ENCODE measurements around the gene PLD1.

Gene PLD1

DNA sequence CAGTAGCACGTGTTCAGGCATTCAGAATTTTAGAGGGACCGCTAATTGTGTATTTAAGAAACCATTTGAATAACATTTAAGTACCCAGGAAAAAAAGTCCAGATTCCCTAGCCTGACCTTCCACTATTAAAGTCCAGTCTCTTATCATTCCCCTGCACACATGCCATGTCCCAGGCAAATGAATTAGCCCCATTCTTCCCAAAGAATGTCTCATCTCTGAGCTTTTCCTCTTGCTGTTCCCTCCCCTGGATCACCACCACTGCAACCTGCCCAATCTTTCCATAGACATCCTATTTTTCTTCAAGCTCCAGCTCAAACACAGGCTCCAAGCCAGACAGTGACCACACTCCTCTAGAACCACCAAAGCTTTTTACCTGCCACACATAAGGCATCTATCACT lies 25.9 kb downstream of the PLD1 start:
- no peaks in the 10 kb centered on the region for H3K9me3 ChIP-seq (ENCODE audit: insufficient read depth, low read depth, low read length)
- H4K20me1 ChIP-seq (ENCODE audit: insufficient read depth, low read length, poor library complexity, severe bottlenecking), result no peaks in the 10 kb centered on the region
- no peaks in the 10 kb centered on the region for H3F3A ChIP-seq (ENCODE audit: low read depth)
- no peaks in the 10 kb centered on the region for H3K27me3 ChIP-seq (ENCODE audit: insufficient read depth, low read length, poor library complexity, severe bottlenecking)
- TF ChIP-seq, protein P1, sequence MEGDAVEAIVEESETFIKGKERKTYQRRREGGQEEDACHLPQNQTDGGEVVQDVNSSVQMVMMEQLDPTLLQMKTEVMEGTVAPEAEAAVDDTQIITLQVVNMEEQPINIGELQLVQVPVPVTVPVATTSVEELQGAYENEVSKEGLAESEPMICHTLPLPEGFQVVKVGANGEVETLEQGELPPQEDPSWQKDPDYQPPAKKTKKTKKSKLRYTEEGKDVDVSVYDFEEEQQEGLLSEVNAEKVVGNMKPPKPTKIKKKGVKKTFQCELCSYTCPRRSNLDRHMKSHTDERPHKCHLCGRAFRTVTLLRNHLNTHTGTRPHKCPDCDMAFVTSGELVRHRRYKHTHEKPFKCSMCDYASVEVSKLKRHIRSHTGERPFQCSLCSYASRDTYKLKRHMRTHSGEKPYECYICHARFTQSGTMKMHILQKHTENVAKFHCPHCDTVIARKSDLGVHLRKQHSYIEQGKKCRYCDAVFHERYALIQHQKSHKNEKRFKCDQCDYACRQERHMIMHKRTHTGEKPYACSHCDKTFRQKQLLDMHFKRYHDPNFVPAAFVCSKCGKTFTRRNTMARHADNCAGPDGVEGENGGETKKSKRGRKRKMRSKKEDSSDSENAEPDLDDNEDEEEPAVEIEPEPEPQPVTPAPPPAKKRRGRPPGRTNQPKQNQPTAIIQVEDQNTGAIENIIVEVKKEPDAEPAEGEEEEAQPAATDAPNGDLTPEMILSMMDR (conservative IDR thresholded peaks at IDR 0.05; ENCODE audit: low read length), result no peak
- no peak for TF ChIP-seq EZH2phosphoT487 (IDR thresholded peaks at IDR 0.05; ENCODE audit: borderline replicate concordance)
- no peak overlapping the region for H3K9ac ChIP-seq (ENCODE audit: low read depth, low read length, poor library complexity, severe bottlenecking)
- H3K9me2 ChIP-seq (replicated peaks; ENCODE audit: low read depth, low read length), result no peaks in the 10 kb centered on the region
- no peak overlapping the region for H3K4me2 ChIP-seq (ENCODE audit: low read depth, low read length, poor library complexity, severe bottlenecking)
- H3K36me3 ChIP-seq (ENCODE audit: insufficient read depth, low read length), result no peaks in the 10 kb centered on the region
- peaks cover 11% of the 10 kb centered on the region for H3K4me1 ChIP-seq (ENCODE audit: insufficient read depth, low read length, poor library complexity, severe bottlenecking)
- H2AFZ ChIP-seq (ENCODE audit: low read length), result no peak overlapping the region
- no peaks in the 10 kb centered on the region for H3K79me2 ChIP-seq (ENCODE audit: insufficient read depth, low read length)
- H3K4me3 ChIP-seq (ENCODE audit: low read length, poor library complexity, severe bottlenecking), result no peak overlapping the region

DNA sequence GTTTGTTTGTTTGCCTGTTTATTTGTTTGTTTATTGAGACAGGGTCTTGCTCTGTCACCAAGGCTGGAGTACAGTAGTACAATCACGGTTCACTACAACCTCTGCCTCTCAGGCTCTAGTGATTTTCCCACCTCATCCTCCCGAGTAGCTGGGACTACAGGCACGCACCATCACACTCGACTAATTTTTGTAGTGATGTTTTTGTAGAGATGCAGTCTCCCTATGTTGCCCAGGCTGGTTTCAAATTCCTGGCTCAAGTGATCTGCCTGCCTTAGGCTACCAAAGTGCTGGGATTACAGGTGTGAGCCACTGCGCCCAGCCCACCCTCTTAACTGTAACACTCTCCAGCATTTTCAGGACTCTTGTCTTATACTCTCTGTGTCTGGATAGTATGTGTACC lies 26.7 kb downstream of the PLD1 start:
- Histone ChIP-seq H3K36me3 (ENCODE audit: insufficient read depth, low read length) (no peaks in the 10 kb centered on the region), H3K27me3 (ENCODE audit: insufficient read depth, low read length, poor library complexity, severe bottlenecking) (no peaks in the 10 kb centered on the region), H3K4me3 (ENCODE audit: low read length, poor library complexity, severe bottlenecking) (no peak overlapping the region), H3K9ac (ENCODE audit: low read depth, low read length, poor library complexity, severe bottlenecking) (no peak overlapping the region), H3K79me2 (ENCODE audit: insufficient read depth, low read length) (no peaks in the 10 kb centered on the region), H3K9me2 (replicated peaks; ENCODE audit: low read depth, low read length) (no peaks in the 10 kb centered on the region), H4K20me1 (ENCODE audit: insufficient read depth, low read length, poor library complexity, severe bottlenecking) (no peaks in the 10 kb centered on the region), H3K9me3 (ENCODE audit: insufficient read depth, low read depth, low read length) (no peaks in the 10 kb centered on the region), H2AFZ (ENCODE audit: low read length) (no peak overlapping the region), H3K4me2 (ENCODE audit: low read depth, low read length, poor library complexity, severe bottlenecking) (no peak overlapping the region), H3K4me1 (ENCODE audit: insufficient read depth, low read length, poor library complexity, severe bottlenecking) (peaks cover 4% of the 10 kb centered on the region), H3F3A (ENCODE audit: low read depth) (no peaks in the 10 kb centered on the region)
- TF ChIP-seq, protein P1 (conservative IDR thresholded peaks at IDR 0.05; ENCODE audit: low read length), result no peak
- TF ChIP-seq EZH2phosphoT487 (IDR thresholded peaks at IDR 0.05; ENCODE audit: borderline replicate concordance), result no peak

DNA sequence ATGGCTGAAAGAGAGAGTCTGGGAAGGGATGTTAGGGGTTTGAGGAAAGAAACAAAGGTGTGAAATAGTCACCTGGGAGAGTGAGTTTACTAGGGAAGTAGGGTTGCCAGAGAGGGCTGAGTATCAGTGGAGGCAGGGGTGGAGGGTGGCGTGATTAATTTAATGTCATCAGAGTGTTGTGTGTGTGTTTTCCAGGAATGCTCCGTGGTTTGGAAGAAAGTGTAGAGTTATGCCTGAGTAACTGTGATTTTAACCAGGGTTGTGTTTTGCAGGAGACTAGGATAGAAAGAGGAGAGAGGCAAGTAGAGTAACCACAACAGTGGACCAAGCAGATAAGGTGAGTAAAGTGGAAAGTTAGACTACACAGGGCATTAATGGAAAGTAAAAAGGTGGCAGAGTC lies 27.2 kb downstream of the PLD1 start:
- H3K9ac ChIP-seq (ENCODE audit: low read depth, low read length, poor library complexity, severe bottlenecking), result no peak overlapping the region
- TF ChIP-seq, protein P1 (conservative IDR thresholded peaks at IDR 0.05; ENCODE audit: low read length), result no peak
- no peak for TF ChIP-seq EZH2phosphoT487 (IDR thresholded peaks at IDR 0.05; ENCODE audit: borderline replicate concordance)

More for the DNA sequence above, 27.2 kb downstream of the PLD1 start:
- no peaks in the 10 kb centered on the region for H3K79me2 ChIP-seq (ENCODE audit: insufficient read depth, low read length)
- H3K4me3 ChIP-seq (ENCODE audit: low read length, poor library complexity, severe bottlenecking), result no peak overlapping the region
- H2AFZ ChIP-seq (ENCODE audit: low read length), result no peak overlapping the region
- no peaks in the 10 kb centered on the region for H3K4me1 ChIP-seq (ENCODE audit: insufficient read depth, low read length, poor library complexity, severe bottlenecking)
- H3K9me3 ChIP-seq (ENCODE audit: insufficient read depth, low read depth, low read length), result no peaks in the 10 kb centered on the region
- H4K20me1 ChIP-seq (ENCODE audit: insufficient read depth, low read length, poor library complexity, severe bottlenecking), result no peaks in the 10 kb centered on the region
- H3K27me3 ChIP-seq (ENCODE audit: insufficient read depth, low read length, poor library complexity, severe bottlenecking), result no peaks in the 10 kb centered on the region
- no peak overlapping the region for H3K4me2 ChIP-seq (ENCODE audit: low read depth, low read length, poor library complexity, severe bottlenecking)
- H3F3A ChIP-seq (ENCODE audit: low read depth), result no peaks in the 10 kb centered on the region
- no peaks in the 10 kb centered on the region for H3K36me3 ChIP-seq (ENCODE audit: insufficient read depth, low read length)
- no peaks in the 10 kb centered on the region for H3K9me2 ChIP-seq (replicated peaks; ENCODE audit: low read depth, low read length)
